ENCODE results near the gene PNPLA7.
A peak's percentile ranks its signal among the peaks of the same experiment; 100 is the strongest.

PNPLA7 gene

DNA sequence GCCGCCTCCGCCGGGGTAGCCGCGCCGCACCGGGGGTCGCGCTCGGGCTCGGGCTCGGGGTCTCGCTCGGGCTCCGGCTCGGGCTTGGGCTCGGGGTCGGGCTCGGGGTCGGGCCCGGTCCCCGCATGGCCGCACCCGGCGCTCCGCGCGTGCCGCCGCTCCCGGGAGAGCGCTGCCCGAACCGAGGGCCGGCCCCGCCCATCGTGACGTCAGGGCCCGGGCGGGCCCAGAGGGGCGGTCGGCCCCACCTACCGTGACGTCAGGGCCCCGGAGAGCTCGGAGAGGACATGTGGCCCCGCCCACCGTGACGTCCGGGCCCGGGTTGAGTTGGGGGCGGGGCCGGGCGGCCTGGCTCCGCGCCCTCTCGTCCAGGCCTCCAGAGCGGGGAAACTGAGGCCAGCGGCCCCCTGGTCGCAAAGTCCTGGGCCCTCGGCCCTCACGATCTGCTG, 91.0 kb downstream of the PNPLA7 start, which contains the start of gene NSMF:
Gene NSMF (minus strand): TSS at position 183 of the 449 bp plus-strand sequence. CDS start 232 bp downstream, outside the sequence.
- peak; percentile 93 to 98 for DNase-seq

DNA sequence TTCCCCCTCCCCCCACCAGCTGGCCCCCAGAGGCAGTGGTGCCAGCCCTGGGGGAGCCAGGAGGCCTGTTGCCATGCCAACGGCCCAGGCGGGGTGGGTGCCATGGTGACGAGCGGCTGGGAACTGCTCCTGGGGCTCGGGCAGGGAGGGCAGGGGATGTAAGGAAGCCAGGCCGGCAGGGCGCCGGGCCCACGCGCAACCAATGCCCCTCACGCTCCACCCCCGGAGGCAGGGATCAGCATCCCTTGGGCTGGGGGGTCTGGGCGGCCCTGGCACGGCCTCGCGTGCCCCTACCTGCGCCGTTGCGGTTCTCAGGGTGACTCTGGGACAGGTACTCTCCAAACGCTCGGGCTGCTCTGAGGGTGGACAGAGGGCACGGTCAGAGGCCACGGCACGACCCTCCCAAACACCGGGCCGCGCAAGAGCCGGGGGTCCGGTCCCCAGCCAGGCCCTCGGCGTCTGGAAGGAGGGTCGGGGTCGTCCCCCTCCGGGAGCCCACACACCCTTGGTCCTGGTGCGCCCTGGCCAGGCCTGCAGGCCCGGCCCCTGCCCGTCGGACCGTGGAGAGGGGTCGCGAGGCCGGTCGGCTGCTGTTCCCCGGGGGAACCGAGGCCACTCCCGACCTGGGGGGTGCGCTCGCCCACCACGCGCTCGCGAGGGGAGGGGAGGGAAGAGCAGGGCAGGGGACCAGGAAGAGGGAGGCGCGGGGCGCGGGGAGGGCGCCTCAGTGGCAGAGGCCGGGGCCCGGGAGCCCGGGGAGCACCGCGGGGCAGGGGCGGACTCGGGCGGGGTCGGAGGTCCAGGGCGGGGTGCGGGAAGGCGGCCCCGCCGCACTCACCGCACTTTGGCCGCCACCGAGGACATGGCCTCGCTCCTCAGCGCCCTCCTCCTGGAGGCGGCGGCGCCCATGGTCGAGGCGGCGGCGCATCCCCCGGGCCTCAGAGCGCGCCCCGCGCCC, 91.7 kb downstream of the PNPLA7 start:
- no peak for DNase-seq

DNA sequence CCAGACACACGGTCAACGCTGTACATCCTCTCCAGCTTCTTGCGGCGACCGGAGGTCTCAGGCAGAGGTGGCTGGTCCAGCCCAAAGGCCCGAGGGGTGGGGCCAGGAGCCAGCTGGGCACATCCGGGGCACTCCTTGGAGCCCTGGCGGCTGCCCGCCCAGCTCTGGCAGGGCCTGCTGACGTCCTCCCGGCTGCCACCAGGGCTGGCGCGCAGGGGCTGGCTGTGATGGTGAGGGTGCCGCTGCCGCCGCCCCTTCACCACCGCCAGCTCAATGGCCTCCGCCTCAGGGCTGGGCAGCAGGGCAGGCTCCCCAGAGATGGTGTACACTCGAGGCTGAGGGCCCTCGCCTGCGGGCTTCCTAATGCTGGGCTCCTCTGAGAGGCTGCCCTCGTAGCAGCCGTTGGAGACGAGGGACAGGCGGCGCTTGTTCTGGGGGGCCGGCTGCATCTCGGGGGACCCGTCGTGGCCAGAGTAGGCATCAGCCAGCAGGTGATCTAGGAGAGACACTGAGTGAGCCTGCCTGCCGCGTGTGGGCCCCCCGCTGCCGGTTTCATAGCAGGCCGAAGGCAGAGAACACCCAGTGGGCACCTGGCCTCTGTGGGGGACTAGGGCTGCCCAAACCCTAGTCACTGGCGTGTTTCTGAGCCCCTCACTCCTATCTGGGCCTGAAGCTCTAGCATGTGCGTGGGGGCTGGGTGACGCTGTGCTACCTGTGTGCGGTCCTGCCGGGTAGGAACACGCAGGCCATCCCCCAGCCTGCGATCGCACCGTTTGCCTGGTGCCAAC, 92.6 kb downstream of the PNPLA7 start:
- DNase-seq, result no peak

DNA sequence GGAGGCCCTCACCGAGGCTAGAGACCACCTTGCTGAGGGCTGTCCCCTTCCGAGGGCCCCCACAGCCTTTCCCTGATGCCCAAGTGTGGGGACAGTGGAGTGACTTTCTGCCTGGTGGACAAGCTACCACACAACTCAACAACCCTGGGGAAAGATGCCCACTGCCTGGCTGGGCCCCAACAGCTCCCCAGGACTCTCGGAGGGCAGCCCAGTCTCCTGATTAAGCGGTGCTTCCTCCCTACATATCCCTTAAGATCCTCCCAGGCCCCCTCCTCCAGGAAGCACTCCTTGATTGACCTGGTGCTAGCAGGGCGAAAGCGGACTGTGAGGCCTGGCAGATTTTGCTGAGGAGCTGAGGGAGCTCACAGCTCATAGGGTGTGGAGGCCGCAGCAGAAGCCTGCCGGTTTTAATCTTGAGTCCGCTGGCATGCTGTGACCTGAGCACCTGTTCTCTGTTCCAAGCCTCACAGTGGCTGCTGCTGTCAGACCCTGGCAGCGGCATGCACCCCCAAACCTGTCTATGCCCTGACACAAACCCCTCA, 93.3 kb downstream of the PNPLA7 start:
- no peak for DNase-seq

DNA sequence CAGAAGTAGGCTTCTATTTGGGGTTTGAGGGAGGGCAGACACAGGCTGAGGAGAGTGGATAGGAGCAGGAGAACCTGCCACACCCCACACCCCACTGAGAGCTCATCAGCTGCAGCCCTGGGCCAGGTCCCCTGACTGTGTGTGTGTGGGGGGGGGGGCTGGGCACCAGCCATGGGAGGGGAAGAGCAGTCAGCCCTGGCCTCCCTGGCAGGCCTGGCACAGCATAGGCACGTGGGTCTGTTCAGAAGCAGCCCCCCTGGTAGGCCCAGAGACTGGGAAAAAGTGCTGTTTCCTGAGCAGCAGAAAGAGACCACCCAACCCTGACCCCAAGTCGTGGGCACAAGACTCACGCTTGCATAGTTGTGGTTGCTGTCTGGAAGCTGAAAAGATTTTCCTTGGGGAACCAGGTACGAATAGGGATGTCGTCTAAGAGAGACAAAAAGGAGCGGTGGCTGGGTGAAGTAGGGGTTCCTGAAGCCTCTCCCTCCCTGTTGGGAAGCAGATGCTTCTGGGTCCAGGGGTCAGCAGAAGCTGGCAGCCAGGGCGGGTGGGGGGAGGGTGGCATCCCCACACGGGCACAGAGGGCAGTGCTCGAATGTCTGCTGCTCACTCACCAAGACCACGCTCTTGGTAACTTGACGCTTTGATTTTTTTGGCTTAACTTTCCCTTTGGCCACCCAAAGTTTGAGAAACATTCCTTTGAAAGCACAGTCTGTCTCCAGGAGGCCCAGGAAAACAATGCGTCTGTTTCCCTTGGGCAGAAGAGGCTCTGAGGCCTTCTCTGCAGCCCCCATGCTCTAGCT, 93.9 kb downstream of the PNPLA7 start:
- DNase-seq, result no peak

DNA sequence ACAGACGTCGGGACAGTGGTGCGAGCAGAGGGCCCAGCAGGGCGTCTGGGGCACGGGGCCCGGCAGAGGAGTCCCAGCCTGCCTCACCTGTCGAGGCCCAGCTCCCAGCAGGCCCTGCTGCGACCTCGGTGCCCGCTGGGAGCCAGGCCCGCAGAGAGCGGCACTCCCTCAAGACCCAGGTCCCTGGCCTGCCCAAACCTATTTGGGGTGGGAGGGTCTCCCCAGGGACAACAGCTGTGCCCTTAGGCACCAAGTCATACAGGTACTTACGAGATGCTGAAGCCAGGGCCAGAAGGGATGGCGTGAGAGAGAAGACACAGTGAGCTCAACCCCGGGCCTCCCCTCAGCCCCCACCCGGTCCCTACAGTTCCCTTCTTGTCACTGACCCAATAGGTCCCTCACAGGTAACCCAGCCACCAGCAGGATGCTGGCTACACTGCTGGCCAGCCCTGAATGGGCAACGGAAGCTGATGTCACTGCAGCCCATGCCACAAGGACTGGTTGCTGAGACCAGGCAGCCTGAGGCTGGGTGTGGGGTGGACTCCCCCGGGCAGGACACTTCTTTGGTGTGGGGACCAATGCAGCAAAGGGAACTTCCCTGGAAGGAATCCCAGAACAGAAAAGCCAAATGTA, 94.7 kb downstream of the PNPLA7 start:
- DNase-seq, result no peak

DNA sequence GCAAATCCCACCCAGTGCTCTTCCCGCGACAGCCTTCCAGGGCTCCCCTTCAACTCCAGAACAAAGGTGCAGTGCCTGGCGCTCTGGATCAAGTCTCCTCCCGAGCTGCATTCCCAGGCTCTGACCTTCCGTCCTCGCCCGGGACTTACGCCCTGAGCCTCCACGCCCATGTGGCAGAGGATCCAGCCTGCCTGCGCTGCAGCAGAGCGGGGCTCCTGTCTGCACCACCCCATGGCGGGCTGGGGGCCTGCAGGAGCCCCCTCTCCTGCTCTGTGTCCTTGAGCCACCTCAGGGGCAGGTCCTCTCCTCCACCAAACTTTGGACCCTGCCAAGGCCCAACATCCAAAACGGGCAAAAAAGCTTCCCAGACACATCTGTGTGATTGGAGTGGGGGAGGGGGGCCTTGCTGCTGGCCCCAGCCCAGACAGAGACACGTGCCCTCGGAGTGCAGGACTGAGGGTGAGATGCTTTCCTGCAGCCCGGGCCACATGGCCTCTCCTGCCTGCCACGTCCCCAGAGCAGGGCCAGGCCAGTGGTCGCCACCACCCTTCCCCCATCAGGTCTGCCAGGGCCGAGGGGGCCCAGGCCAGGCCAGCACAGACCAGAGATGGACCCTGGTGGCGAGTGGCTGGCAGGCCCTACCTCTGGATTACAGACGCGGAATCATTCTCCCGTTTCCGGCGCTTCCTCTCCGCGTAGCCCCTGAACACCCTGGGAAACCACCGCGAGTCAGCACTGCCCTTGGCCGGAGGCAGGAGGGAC, 95.4 kb downstream of the PNPLA7 start:
- DNase-seq, result peak in 1 of 2 experiments; percentile 1

DNA sequence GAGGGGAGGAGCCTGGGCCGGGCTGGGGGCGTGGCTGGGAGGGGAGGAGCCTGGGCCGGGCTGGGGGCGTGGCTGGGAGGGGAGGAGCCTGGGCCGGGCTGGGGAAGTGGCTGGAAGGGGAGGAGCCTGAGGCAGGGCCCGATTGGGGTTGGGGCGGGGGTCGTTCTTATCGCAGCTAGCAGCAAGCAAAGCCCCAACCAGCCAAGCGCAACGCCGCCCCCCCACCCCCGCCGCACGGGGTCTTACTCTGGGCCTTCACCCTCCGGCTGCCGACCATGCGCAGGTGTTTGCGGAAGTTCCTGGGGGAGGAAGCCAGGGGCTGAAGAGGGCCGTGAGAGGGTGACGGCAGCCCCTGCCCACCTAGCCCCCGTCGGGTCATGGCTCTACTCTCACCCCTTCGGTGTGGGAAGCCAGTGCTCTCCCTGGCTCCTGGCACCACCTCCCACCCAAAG, 96.0 kb downstream of the PNPLA7 start:
- peak in 1 of 2 experiments; percentile 30 for DNase-seq

DNA sequence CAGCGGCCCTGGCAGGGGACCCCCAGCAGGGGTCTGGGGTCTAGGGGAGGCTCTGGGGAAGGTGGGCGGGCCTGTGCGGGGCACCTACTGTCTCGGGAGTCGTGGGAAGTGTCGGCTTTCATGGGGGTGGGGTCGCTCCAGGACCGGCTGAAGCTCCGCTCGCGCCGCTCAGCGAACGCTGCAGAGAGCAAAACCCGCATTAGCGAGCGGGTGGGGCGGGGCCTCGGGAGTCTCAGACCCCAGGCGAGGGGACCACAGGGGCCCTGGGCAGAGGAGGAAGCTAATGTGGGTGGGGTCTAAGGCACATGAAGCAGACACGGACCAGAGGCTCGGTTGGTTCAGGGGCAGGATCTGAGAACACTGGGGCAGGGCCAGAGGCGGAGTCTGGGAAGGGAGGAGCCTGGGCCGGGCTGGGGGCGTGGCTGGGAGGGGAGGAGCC, 96.5 kb downstream of the PNPLA7 start:
- DNase-seq, result peak; percentile 57 to 59

DNA sequence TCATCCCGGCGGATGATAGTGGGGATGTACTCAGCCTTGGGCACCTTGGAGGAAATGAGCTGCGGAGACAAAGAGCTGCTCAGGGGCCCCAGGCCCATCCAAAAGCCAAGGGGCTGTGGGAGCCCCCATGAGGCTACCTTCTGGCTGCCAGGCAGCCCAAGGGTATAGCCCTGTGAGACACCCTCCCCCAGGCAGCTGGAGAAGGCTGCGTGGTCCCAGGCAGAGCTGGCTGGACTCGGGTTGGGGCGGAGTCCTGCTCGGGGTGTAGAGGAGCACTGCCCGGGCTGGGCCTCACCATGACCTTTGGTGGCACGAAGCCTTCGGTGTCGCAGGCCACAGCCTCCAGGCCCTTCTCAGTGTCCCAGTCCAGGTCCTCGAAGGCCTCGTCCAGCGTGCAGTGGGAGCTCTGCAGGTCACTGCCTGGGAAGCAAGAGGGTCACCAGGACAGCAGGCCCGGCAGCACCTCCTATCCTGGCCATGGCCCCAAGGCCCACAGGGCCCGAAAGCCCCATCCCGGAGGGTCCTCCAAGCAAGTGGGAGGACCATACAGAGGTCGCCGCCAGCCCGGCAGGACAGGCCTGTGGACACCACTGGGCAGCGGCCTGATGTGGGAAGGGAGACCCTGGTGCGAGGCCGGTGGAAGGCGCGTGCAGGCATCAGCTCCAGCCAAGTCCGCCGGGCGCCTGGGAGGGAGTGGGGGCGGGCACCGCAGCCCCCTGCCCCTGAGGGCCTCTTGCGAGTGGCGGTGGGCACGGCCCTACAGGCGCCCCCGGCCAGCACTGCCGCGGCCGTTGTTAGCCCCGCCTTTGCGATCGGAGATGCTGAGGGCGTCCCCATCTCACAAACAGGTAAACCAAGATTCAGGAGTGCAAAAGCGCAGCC, 97.2 kb downstream of the PNPLA7 start:
- DNase-seq, result peak in 1 of 2 experiments; percentile 3

DNA sequence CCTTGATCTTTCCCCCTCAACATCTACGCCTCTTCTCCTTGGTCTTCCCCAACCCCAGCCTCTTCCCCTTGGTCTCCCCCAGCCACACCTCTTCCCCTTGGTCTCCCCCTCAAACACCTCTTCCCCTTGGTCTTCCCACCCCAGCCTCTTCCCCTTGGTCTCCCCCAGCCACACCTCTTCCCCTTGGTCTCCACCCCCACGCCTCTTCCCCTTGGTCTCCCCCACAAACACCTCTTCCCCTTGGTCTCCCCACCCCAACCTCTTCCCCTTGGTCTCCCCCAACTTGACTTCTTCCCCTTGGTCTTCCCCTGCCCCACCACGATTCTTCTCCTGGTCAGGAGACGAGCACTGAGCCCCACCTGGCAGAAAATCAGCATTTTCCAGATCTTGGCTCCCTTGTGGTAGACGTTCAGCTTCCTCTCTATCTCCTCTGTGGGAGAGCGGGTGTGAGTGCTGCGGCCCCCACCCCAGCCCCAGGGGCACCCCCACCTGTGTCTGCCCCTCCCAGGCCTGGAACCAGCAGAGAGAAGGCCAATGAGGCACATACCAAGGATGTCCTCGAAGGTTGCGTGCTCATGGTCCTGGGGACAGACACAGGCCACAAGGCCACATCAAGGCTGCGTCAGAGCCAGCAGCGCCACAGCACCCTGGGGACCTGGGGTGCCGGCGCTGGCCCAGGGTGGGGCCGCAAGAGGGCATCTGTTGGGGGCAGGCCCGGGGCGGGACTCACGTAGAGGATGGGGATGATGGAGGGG, 98.0 kb downstream of the PNPLA7 start:
- no peak for DNase-seq

DNA sequence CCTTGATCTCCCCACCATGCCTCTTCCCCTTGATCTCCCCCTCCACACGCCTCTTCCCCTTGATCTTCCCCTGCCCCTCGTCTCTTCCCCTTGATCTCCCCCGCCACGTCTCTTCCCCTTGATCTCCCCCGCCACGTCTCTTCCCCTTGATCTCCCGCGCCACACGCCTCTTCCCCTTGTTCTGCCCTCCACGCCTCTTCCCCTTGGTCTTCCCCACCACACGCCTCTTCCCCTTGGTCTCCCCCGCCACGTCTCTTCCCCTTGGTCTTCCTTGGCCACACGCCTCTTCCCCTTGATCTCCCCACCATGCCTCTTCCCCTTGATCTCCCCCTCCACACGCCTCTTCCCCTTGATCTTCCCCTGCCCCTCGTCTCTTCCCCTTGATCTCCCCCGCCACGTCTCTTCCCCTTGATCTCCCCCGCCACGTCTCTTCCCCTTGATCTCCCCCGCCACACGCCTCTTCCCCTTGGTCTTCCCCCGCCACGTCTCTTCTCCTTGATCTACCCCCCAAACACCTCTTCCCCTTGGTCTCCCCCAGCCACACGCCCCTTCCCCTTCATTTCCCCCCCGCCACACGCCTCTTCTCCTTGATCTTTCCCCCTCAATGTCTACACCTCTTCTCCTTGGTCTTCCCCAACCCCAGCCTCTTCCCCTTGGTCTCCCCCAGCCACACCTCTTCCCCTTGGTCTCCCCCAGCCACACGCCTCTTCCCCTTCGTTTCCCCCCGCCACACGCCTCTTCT, 98.8 kb downstream of the PNPLA7 start:
- DNase-seq, result peak in 1 of 2 experiments; percentile 40

DNA sequence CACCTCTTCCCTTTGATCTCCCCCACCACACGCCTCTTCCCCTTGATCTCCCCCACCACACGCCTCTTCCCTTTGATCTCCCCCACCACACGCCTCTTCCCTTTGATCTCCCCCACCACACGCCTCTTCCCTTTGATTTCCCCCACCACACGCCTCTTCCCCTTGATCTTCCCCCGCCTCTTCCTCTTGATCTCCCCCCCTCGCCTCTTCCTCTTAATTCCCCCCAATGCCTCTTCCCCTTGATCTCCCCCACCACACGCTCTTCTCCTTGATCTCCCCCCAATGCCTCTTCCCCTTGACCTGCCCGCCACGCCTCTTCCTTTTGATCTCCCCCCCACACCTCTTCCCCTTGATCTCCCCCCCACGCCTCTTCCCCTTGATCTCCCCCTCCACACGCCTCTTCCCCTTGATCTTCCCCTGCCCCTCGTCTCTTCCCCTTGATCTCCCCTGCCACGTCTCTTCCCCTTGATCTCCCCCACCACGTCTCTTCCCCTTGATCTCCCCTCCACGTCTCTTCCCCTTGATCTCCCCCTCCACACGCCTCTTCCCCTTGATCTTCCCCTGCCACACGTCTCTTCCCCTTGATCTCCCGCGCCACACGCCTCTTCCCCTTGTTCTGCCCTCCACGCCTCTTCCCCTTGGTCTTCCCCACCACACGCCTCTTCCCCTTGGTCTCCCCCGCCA, 99.5 kb downstream of the PNPLA7 start:
- peak in 1 of 2 experiments; percentile 60 for DNase-seq

DNA sequence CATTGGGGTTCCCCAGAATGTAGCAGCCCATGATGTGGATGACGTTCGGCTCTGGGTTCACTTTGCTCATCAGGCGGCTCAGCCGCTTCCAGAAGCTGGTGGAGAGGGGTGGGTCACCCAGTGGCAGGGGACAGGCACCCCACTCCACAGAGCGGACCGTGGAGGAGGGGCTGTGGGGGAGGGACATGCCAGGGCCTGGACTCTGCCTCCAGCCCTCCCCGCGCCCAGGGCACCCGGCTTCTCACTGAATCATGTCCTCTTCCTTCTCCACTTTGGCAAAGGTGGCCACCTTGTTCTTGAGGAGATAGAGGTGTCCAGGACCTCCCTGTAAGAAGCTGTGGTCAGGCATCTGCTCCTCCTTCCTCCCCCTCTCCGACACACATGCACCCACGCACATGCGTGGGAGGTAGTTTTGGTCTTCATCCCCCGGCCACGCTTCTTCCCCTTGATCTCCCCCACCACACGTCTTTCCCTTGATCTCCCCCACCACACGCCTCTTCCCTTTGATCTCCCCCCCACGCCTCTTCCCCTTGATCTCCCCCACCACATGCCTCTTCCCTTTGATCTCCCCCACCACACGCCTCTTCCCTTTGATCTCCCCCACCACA, 100.2 kb downstream of the PNPLA7 start:
- peak in 1 of 2 experiments; percentile 79 for DNase-seq

DNA sequence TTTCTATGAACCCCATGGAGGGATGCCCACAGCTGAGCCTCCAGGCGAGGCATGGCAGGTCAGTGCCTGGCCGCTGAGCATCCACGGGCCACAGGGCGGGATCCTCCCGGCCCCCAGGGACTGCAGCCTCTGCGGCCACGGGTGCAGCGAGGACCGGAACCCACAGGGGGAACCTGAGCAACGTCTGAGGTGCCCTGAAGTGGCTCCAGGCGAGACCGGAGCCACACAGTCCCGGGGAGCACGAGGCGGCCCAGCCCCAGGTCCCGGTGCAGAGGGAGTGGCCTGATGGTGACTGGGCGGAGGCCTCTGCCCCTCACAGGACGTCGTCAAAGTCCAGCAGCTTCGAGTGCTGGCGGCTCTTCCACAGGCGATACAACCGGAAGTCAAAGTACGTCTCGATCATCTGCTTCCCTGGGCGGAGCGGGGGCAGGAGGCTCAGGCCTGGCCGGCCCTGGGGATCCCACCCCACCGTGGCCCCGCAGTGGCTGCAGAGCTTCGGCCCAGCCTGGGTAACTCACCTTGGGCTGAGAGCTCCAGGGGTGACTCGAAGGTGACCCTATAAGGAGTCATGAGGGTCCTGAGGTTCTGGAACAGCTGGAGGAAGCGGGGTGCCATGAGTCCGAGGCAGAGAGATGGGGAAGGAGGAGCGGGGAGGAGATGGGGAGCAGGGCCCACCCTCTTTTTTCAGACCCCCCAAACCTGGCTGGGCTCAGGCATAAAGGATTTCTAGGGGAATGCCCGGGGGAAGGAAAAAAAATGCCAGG, 100.9 kb downstream of the PNPLA7 start:
- DNase-seq, result no peak

DNA sequence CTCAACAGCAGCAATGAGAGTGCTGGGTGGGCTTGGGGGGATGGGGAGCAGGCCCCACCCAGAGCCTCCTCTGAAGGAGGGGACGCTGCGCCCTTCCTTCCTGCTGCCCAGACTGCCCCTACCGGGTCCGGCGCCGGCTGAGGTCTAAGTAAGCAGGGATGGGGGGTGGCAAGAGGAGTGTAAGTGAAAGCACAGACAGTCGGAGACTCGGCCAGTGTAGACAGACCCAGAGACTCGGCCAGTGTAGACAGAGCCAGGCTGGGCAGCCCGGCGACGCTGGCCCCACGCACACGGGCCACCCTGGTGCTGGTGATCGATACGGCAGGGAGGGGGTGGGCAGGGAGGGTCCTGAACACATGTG, 101.6 kb downstream of the PNPLA7 start:
- DNase-seq, result no peak
